NCI-H1048 (cell line): Measurements from ENCODE around the gene IGSF1.
A peak's percentile ranks its signal among the peaks of the same experiment; 100 is the strongest.
"Not testable (repeated sequence)": the region's sequence is repeated elsewhere in the genome, so short reads cannot be mapped to it uniquely, and the experiment has no call there.

Experiments used
- DNase-seq: peaks from one replicate; lab custom pipeline; 2025; lab: John Stamatoyannopoulos, UW

Gene IGSF1

GRCh38 chrX:131271826-131272225 lies 17.3 kb downstream of the IGSF1 start:
- no peak for DNase-seq

- DNase-seq = no peak
These were observed 17.8 kb downstream of the IGSF1 start for GRCh38 chrX:131271274-131271673.

- no peak for DNase-seq
These were observed 19.0 kb downstream of the IGSF1 start for GRCh38 chrX:131270080-131270479.

- DNase-seq = no peak
These were observed 24.4 kb downstream of the IGSF1 start for GRCh38 chrX:131264665-131265064.

- no peak for DNase-seq
These were observed 25.1 kb downstream of the IGSF1 start for GRCh38 chrX:131264053-131264452.

- peak; percentile 1 for DNase-seq
These were observed 26.1 kb downstream of the IGSF1 start for GRCh38 chrX:131262738-131263679.

GRCh38 chrX:131262200-131262599 lies 26.9 kb downstream of the IGSF1 start:
- DNase-seq = no peak

GRCh38 chrX:131257367-131257766 lies 31.7 kb downstream of the IGSF1 start:
- no peak for DNase-seq

GRCh38 chrX:131250984-131251738 lies 37.9 kb downstream of the IGSF1 start:
- DNase-seq = not testable (repeated sequence)

- no peak for DNase-seq
These were observed 50.0 kb downstream of the IGSF1 start for GRCh38 chrX:131239057-131239456.

GRCh38 chrX:131237363-131237762 lies 51.7 kb downstream of the IGSF1 start:
- DNase-seq = no peak

GRCh38 chrX:131235768-131236545 lies 53.1 kb downstream of the IGSF1 start:
- no peak for DNase-seq

- DNase-seq = no peak
These were observed 61.5 kb downstream of the IGSF1 start for GRCh38 chrX:131227608-131228007.

- no peak for DNase-seq
These were observed 62.5 kb downstream of the IGSF1 start for GRCh38 chrX:131226591-131226990.

GRCh38 chrX:131225078-131225477 lies 64.0 kb downstream of the IGSF1 start:
- no peak for DNase-seq
